WTC11 (cell line): ENCODE data around the gene PPP3CA. TPM values are rescaled to one million over a fixed set of nuclear protein-coding genes. Genes with fewer than 3 reads are reported as not detected.

Source experiments
- ATAC-seq: fragments of 200-7000 bp; cut with Tn5 transposase; 2 replicates; pipeline ENCODE4 v1.10.0; 2021; ENCODE audit warnings: mild to moderate bottlenecking, moderate library complexity
- CTCF ChIA-PET: fragments of 300-600 bp; sonication (Branson Sonifier 250); formaldehyde crosslinking; loops from one replicate; lab custom pipeline; 2021; ENCODE audit warnings: antibody characterized with exemption; lab: Charles Lee
- POLR2A ChIA-PET: fragments of 350-600 bp; sonication (Branson Sonifier 250); formaldehyde crosslinking; loops from one replicate; lab custom pipeline; 2021; ENCODE audit warnings: antibody characterized with exemption; lab: Charles Lee
- DNase-seq: peaks from one replicate; pipeline ENCODE4 v3.0.0; 2021; ENCODE audit warnings: low spot score
- H3K27ac Mint-ChIP-seq: 2 replicates; pipeline ENCODE4 v1.8.0; 2021; ENCODE audit warnings: mixed read lengths
- H3K27me3 Mint-ChIP-seq: 2 replicates; pipeline ENCODE4 v1.8.0; 2021; ENCODE audit warnings: low read depth, mild to moderate bottlenecking, moderate library complexity, mixed read lengths
- H3K36me3 Mint-ChIP-seq: 2 replicates; pipeline ENCODE4 v1.8.0; 2021; ENCODE audit warnings: mixed read lengths
- H3K4me1 Mint-ChIP-seq: 2 replicates; pipeline ENCODE4 v1.8.0; 2022; ENCODE audit warnings: mixed read lengths
- H3K4me3 Mint-ChIP-seq: 2 replicates; pipeline ENCODE4 v1.8.0; 2021; ENCODE audit warnings: mild to moderate bottlenecking, moderate library complexity, mixed read lengths
- H3K9me3 Mint-ChIP-seq: 2 replicates; pipeline ENCODE4 v1.8.0; 2021; ENCODE audit warnings: mixed read lengths
- CREM ChIP-seq: sonication (generic); formaldehyde crosslinking; IDR thresholded peaks from 2 replicates; pipeline ENCODE4 v1.8.1; 2022; ENCODE audit warnings: mild to moderate bottlenecking, missing genetic modification reagents, moderate library complexity
- EMX1 ChIP-seq: fragments of 250-450 bp; sonication (Bioruptor Pico); IDR thresholded peaks from 2 replicates; pipeline ENCODE4 v1.8.0; 2021; ENCODE audit warnings: mild to moderate bottlenecking
- FOXK1 ChIP-seq: sonication (generic); formaldehyde crosslinking; IDR thresholded peaks from 2 replicates; pipeline ENCODE4 v1.8.0; 2022; ENCODE audit warnings: mild to moderate bottlenecking, moderate library complexity, missing genetic modification reagents
- GTF2I ChIP-seq: fragments of 250-450 bp; sonication (Bioruptor Pico); conservative IDR thresholded peaks from 2 replicates; pipeline ENCODE4 v1.4.0; 2021; ENCODE audit warnings: mild to moderate bottlenecking
- JAZF1 ChIP-seq: fragments of 250-450 bp; sonication (Bioruptor Pico); IDR thresholded peaks from 2 replicates; pipeline ENCODE4 v1.9.0; 2021; ENCODE audit warnings: moderate library complexity, mild to moderate bottlenecking, inconsistent platforms
- MYBL2 ChIP-seq: sonication (generic); formaldehyde crosslinking; IDR thresholded peaks from 2 replicates; pipeline ENCODE4 v1.8.1; 2023; ENCODE audit warnings: mild to moderate bottlenecking, moderate library complexity, missing genetic modification reagents
- OVOL2 ChIP-seq: fragments of 250-450 bp; sonication (Bioruptor Pico); IDR thresholded peaks from 2 replicates; pipeline ENCODE4 v1.9.0; 2021; ENCODE audit warnings: mild to moderate bottlenecking, borderline replicate concordance
- RORB ChIP-seq: fragments of 250-450 bp; sonication (Bioruptor Pico); IDR thresholded peaks from 2 replicates; pipeline ENCODE4 v1.9.0; 2021; ENCODE audit warnings: mild to moderate bottlenecking
- ZNF138 ChIP-seq: sonication (generic); formaldehyde crosslinking; conservative IDR thresholded peaks from 2 replicates; pipeline ENCODE4 v1.8.1; 2022; ENCODE audit warnings: mild to moderate bottlenecking, moderate library complexity, missing genetic modification reagents
- ZNF232 ChIP-seq: sonication (generic); formaldehyde crosslinking; IDR thresholded peaks from 2 replicates; pipeline ENCODE4 v1.8.0; 2022; ENCODE audit warnings: mild to moderate bottlenecking, missing genetic modification reagents
- total RNA-seq: library from RNA; stranded (reverse); gene quantifications from 3 replicates; pipeline ENCODE4 v1.2.3, GENCODE V29; 2021
- TF ChIP-seq, protein P1 (sequence below): sonication (generic); formaldehyde crosslinking; IDR thresholded peaks from 2 replicates; pipeline ENCODE4 v1.8.1; 2023; ENCODE audit warnings: mild to moderate bottlenecking, moderate library complexity, missing genetic modification reagents
- TF ChIP-seq, protein P2 (sequence below): sonication (generic); formaldehyde crosslinking; IDR thresholded peaks from 2 replicates; pipeline ENCODE4 v1.8.0; 2022; ENCODE audit warnings: mild to moderate bottlenecking, missing genetic modification reagents
- TF ChIP-seq, protein P3 (sequence below): sonication (generic); formaldehyde crosslinking; IDR thresholded peaks from 2 replicates; pipeline ENCODE4 v1.8.1; 2023; ENCODE audit warnings: mild to moderate bottlenecking, missing genetic modification reagents
- TF ChIP-seq, protein P4 (sequence below): fragments of 250-450 bp; sonication (Bioruptor Pico); IDR thresholded peaks from 2 replicates; pipeline ENCODE4 v1.8.0; 2021; ENCODE audit warnings: mild to moderate bottlenecking
- TF ChIP-seq, protein P5 (sequence below): fragments of 250-450 bp; sonication (Bioruptor Pico); IDR thresholded peaks from 2 replicates; pipeline ENCODE4 v1.9.0; 2021; ENCODE audit warnings: mild to moderate bottlenecking
- TF ChIP-seq, protein P6 (sequence below): sonication (generic); formaldehyde crosslinking; IDR thresholded peaks from 2 replicates; pipeline ENCODE4 v1.8.0; 2023; ENCODE audit warnings: missing genetic modification reagents
- TF ChIP-seq, protein P7 (sequence below): sonication (generic); formaldehyde crosslinking; IDR thresholded peaks from 2 replicates; pipeline ENCODE4 v1.8.0; 2023; ENCODE audit warnings: mild to moderate bottlenecking, missing genetic modification reagents
- TF ChIP-seq, protein P8 (sequence below): fragments of 250-450 bp; sonication (Bioruptor Pico); IDR thresholded peaks from 2 replicates; pipeline ENCODE4 v1.9.0; 2021; ENCODE audit warnings: mild to moderate bottlenecking, borderline replicate concordance

PPP3CA gene
- total RNA-seq, 1 experiment from 2014 or later: 41.6 TPM

DNA sequence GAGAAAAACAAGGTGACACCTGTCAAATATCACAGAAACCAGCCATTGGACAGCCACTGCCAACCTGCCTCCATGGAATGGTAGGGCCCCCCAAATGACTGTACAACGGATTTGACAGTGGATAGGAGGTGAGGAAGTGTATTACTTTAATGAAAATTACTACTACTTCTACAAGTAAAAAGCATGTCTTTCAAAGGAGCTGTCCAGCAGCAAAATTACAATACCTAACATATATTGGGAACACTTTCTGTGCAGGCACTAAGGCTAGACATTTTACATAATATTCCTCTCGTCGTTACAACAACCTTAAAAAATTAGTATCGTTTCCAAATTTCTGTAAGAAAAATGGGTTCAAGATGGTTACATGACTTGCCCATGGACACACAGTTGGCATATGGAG, 14.9 kb downstream of the PPP3CA start (continued):
- TF ChIP-seq, protein P1, sequence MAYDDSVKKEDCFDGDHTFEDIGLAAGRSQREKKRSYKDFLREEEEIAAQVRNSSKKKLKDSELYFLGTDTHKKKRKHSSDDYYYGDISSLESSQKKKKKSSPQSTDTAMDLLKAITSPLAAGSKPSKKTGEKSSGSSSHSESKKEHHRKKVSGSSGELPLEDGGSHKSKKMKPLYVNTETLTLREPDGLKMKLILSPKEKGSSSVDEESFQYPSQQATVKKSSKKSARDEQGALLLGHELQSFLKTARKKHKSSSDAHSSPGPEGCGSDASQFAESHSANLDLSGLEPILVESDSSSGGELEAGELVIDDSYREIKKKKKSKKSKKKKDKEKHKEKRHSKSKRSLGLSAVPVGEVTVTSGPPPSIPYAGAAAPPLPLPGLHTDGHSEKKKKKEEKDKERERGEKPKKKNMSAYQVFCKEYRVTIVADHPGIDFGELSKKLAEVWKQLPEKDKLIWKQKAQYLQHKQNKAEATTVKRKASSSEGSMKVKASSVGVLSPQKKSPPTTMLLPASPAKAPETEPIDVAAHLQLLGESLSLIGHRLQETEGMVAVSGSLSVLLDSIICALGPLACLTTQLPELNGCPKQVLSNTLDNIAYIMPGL (CRISPR knock-in tag): no peak
- no peak for TF ChIP-seq FOXK1 (CRISPR knock-in tag)
- TF ChIP-seq, protein P2, sequence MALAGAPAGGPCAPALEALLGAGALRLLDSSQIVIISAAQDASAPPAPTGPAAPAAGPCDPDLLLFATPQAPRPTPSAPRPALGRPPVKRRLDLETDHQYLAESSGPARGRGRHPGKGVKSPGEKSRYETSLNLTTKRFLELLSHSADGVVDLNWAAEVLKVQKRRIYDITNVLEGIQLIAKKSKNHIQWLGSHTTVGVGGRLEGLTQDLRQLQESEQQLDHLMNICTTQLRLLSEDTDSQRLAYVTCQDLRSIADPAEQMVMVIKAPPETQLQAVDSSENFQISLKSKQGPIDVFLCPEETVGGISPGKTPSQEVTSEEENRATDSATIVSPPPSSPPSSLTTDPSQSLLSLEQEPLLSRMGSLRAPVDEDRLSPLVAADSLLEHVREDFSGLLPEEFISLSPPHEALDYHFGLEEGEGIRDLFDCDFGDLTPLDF (CRISPR knock-in tag): no peak

DNA sequence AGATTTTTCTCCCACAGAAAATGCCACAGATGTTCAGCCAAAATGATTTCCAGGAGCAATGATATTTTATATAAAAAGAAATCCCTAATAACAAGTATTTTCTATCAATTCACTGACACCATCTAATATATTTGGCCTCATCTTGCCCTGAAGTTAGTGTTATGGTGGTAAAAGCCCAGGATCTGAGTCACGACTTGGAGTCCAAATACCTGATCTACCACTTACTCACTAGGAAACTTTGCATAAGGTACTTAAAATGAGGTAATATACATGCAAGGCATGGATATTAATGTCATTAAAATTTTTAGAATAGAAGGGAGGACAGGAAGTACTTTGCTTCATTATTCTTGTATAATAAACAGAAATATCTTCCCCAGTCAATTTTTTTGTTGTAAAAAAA, 16.3 kb downstream of the PPP3CA start:
- H3K4me1 Mint-ChIP-seq: peaks cover 70% of the 10 kb centered on the region
- ATAC-seq (no peak), DNase-seq (no peak)
- ChIA-PET CTCF (no interaction called here), POLR2A (no interaction called here)
- no peaks in the 10 kb centered on the region for H3K27me3 Mint-ChIP-seq
- H3K4me3 Mint-ChIP-seq: no peak overlapping the region
- H3K27ac Mint-ChIP-seq: no peak overlapping the region
- no peaks in the 10 kb centered on the region for H3K36me3 Mint-ChIP-seq
- H3K9me3 Mint-ChIP-seq: 0 out of 2 replicates have a peak, but pooled peaks cover 3% of the 10 kb centered on the region
- TF ChIP-seq GTF2I (CRISPR knock-in tag): no peak
- no peak for TF ChIP-seq ZNF138 (CRISPR knock-in tag)
- no peak for TF ChIP-seq JAZF1 (CRISPR knock-in tag)
- no peak for TF ChIP-seq CREM
- TF ChIP-seq, protein P3, sequence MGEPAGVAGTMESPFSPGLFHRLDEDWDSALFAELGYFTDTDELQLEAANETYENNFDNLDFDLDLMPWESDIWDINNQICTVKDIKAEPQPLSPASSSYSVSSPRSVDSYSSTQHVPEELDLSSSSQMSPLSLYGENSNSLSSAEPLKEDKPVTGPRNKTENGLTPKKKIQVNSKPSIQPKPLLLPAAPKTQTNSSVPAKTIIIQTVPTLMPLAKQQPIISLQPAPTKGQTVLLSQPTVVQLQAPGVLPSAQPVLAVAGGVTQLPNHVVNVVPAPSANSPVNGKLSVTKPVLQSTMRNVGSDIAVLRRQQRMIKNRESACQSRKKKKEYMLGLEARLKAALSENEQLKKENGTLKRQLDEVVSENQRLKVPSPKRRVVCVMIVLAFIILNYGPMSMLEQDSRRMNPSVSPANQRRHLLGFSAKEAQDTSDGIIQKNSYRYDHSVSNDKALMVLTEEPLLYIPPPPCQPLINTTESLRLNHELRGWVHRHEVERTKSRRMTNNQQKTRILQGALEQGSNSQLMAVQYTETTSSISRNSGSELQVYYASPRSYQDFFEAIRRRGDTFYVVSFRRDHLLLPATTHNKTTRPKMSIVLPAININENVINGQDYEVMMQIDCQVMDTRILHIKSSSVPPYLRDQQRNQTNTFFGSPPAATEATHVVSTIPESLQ (CRISPR knock-in tag): no peak
- TF ChIP-seq OVOL2 (CRISPR knock-in tag): no peak
- TF ChIP-seq, protein P4, sequence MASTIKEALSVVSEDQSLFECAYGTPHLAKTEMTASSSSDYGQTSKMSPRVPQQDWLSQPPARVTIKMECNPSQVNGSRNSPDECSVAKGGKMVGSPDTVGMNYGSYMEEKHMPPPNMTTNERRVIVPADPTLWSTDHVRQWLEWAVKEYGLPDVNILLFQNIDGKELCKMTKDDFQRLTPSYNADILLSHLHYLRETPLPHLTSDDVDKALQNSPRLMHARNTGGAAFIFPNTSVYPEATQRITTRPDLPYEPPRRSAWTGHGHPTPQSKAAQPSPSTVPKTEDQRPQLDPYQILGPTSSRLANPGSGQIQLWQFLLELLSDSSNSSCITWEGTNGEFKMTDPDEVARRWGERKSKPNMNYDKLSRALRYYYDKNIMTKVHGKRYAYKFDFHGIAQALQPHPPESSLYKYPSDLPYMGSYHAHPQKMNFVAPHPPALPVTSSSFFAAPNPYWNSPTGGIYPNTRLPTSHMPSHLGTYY: no peak
- TF ChIP-seq, protein P5, sequence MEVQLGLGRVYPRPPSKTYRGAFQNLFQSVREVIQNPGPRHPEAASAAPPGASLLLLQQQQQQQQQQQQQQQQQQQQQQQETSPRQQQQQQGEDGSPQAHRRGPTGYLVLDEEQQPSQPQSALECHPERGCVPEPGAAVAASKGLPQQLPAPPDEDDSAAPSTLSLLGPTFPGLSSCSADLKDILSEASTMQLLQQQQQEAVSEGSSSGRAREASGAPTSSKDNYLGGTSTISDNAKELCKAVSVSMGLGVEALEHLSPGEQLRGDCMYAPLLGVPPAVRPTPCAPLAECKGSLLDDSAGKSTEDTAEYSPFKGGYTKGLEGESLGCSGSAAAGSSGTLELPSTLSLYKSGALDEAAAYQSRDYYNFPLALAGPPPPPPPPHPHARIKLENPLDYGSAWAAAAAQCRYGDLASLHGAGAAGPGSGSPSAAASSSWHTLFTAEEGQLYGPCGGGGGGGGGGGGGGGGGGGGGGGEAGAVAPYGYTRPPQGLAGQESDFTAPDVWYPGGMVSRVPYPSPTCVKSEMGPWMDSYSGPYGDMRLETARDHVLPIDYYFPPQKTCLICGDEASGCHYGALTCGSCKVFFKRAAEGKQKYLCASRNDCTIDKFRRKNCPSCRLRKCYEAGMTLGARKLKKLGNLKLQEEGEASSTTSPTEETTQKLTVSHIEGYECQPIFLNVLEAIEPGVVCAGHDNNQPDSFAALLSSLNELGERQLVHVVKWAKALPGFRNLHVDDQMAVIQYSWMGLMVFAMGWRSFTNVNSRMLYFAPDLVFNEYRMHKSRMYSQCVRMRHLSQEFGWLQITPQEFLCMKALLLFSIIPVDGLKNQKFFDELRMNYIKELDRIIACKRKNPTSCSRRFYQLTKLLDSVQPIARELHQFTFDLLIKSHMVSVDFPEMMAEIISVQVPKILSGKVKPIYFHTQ: no peak
- TF ChIP-seq, protein P6, sequence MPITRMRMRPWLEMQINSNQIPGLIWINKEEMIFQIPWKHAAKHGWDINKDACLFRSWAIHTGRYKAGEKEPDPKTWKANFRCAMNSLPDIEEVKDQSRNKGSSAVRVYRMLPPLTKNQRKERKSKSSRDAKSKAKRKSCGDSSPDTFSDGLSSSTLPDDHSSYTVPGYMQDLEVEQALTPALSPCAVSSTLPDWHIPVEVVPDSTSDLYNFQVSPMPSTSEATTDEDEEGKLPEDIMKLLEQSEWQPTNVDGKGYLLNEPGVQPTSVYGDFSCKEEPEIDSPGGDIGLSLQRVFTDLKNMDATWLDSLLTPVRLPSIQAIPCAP (CRISPR knock-in tag): no peak
- TF ChIP-seq, protein P7, sequence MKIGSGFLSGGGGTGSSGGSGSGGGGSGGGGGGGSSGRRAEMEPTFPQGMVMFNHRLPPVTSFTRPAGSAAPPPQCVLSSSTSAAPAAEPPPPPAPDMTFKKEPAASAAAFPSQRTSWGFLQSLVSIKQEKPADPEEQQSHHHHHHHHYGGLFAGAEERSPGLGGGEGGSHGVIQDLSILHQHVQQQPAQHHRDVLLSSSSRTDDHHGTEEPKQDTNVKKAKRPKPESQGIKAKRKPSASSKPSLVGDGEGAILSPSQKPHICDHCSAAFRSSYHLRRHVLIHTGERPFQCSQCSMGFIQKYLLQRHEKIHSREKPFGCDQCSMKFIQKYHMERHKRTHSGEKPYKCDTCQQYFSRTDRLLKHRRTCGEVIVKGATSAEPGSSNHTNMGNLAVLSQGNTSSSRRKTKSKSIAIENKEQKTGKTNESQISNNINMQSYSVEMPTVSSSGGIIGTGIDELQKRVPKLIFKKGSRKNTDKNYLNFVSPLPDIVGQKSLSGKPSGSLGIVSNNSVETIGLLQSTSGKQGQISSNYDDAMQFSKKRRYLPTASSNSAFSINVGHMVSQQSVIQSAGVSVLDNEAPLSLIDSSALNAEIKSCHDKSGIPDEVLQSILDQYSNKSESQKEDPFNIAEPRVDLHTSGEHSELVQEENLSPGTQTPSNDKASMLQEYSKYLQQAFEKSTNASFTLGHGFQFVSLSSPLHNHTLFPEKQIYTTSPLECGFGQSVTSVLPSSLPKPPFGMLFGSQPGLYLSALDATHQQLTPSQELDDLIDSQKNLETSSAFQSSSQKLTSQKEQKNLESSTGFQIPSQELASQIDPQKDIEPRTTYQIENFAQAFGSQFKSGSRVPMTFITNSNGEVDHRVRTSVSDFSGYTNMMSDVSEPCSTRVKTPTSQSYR: no peak
- no peak for TF ChIP-seq EMX1 (CRISPR knock-in tag)
- TF ChIP-seq RORB (CRISPR knock-in tag): no peak
- TF ChIP-seq MYBL2 (CRISPR knock-in tag): no peak
- no peak for TF ChIP-seq ZNF232 (CRISPR knock-in tag)
- TF ChIP-seq, protein P8, sequence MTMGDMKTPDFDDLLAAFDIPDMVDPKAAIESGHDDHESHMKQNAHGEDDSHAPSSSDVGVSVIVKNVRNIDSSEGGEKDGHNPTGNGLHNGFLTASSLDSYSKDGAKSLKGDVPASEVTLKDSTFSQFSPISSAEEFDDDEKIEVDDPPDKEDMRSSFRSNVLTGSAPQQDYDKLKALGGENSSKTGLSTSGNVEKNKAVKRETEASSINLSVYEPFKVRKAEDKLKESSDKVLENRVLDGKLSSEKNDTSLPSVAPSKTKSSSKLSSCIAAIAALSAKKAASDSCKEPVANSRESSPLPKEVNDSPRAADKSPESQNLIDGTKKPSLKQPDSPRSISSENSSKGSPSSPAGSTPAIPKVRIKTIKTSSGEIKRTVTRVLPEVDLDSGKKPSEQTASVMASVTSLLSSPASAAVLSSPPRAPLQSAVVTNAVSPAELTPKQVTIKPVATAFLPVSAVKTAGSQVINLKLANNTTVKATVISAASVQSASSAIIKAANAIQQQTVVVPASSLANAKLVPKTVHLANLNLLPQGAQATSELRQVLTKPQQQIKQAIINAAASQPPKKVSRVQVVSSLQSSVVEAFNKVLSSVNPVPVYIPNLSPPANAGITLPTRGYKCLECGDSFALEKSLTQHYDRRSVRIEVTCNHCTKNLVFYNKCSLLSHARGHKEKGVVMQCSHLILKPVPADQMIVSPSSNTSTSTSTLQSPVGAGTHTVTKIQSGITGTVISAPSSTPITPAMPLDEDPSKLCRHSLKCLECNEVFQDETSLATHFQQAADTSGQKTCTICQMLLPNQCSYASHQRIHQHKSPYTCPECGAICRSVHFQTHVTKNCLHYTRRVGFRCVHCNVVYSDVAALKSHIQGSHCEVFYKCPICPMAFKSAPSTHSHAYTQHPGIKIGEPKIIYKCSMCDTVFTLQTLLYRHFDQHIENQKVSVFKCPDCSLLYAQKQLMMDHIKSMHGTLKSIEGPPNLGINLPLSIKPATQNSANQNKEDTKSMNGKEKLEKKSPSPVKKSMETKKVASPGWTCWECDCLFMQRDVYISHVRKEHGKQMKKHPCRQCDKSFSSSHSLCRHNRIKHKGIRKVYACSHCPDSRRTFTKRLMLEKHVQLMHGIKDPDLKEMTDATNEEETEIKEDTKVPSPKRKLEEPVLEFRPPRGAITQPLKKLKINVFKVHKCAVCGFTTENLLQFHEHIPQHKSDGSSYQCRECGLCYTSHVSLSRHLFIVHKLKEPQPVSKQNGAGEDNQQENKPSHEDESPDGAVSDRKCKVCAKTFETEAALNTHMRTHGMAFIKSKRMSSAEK (CRISPR knock-in tag): no peak
